Gastroesophageal sphincter (tissue), 3 donors: ENCODE results near the gene CPSF4L.

Source experiments
- EP300 ChIP-seq: sonication (generic); formaldehyde crosslinking; IDR thresholded peaks from one replicate; pipeline ENCODE4 v1.6.1; 2017; ENCODE audit warnings: antibody characterized with exemption, mild to moderate bottlenecking
- POLR2A ChIP-seq, 2 donors: fragments of 450-650 bp; IDR thresholded peaks; one replicate each; pipeline ENCODE4 v1.6.1; 2017; ENCODE audit warnings: antibody characterized with exemption in 2 of 2, mild to moderate bottlenecking in 2 of 2, moderate library complexity in 1 of 2
- TF ChIP-seq, protein P1 (sequence below), 4 experiments: fragments of 200-600 bp in 2 of 4; fragments of 450-650 bp in 2 of 4; sonication (generic) in 1 of 4; IDR thresholded peaks; one replicate each; pipeline ENCODE4 v1.5.1; 2017 to 2019; ENCODE audit warnings: antibody characterized with exemption in 4 of 4, mild to moderate bottlenecking in 2 of 4, moderate library complexity in 2 of 4

DNA sequence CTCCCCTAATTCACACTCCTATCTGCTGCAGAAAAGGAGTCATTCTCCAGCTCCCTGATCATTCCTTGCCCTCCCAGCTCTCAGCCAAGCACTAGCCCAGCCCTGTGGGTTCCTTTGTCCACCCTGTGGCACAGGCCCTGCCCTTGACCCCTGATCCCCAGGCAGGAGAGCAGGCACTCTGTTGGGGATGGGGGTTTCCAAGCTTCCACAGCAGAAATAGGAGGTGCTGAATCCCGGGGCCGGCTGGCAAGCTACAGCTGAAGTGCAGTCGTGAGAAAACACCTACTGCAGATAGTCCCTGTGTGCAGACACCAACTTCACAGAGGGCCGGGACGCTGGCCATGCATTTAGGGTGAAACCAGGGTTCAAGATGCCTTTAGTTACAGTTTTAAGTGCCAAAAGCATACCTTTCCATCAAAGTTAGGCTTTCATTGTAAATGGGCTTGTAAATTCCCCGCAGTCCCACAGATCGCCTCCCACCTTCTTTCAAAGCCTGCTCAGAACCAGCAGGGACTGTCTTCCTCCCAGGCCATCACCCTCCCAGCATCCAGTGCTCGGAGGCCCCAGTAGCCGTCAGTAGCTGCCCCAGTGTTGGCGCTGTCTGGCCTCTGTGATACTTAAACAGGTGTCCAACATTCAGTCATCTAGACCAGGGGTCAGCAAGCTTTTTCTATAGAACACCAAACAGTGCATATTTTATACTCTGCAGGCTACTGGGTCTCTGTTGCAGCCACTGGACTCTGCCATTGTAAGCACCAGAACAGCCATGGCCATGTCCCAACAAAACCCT, 10.6 kb downstream of the CPSF4L start:
- TF ChIP-seq EP300 (no peak), POLR2A (IDR thresholded peaks at IDR 0.05) (no peak)
- TF ChIP-seq, protein P1, sequence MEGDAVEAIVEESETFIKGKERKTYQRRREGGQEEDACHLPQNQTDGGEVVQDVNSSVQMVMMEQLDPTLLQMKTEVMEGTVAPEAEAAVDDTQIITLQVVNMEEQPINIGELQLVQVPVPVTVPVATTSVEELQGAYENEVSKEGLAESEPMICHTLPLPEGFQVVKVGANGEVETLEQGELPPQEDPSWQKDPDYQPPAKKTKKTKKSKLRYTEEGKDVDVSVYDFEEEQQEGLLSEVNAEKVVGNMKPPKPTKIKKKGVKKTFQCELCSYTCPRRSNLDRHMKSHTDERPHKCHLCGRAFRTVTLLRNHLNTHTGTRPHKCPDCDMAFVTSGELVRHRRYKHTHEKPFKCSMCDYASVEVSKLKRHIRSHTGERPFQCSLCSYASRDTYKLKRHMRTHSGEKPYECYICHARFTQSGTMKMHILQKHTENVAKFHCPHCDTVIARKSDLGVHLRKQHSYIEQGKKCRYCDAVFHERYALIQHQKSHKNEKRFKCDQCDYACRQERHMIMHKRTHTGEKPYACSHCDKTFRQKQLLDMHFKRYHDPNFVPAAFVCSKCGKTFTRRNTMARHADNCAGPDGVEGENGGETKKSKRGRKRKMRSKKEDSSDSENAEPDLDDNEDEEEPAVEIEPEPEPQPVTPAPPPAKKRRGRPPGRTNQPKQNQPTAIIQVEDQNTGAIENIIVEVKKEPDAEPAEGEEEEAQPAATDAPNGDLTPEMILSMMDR (IDR thresholded peaks at IDR 0.05) = no peak
